Keratinocyte (primary cell): ENCODE measurements around the gene GRIK2. TPM values are rescaled to one million over a fixed set of nuclear protein-coding genes. Genes with fewer than 3 reads are reported as not detected.

Experiments
- DNase-seq: peaks from one replicate; pipeline ENCODE4 v3.0.0-alpha.2; 2011; ENCODE audit warnings: low read depth, missing footprints, low spot score
- FAIRE-seq: peaks from 2 replicates; lab custom pipeline; 2011; peaks lifted over from hg19 to GRCh38; lab: Jason Lieb, UNC
- H2AFZ ChIP-seq: 2 replicates; pipeline ENCODE4 v1.6.0; 2012; ENCODE audit warnings: low read length, control low read depth, inconsistent platforms; ENCODE audit not compliant: control insufficient read depth
- H3K27ac ChIP-seq: 2 replicates; pipeline ENCODE4 v1.5.1; 2011; ENCODE audit warnings: low read length; ENCODE audit not compliant: control insufficient read depth, insufficient read depth
- H3K27me3 ChIP-seq: 3 replicates; pipeline ENCODE4 v1.6.0; 2011; ENCODE audit warnings: low read length; ENCODE audit not compliant: control insufficient read depth, insufficient read depth; ENCODE audit errors: extremely low read depth
- H3K36me3 ChIP-seq, 2 experiments: 2 replicates in 1 of 2; 3 replicates in 1 of 2; pipeline ENCODE4 v1.5.1; 2011; ENCODE audit warnings: low read length in 2 of 2, mild to moderate bottlenecking in 1 of 2; ENCODE audit not compliant: control insufficient read depth in 2 of 2, insufficient read depth in 2 of 2; ENCODE audit errors: extremely low read depth in 1 of 2
- H3K4me1 ChIP-seq: 3 replicates; pipeline ENCODE4 v1.5.1; 2011; ENCODE audit warnings: low read length; ENCODE audit not compliant: control insufficient read depth, insufficient read depth; ENCODE audit errors: extremely low read depth
- H3K4me2 ChIP-seq: 3 replicates; pipeline ENCODE4 v1.6.0; 2011; ENCODE audit warnings: low read depth, low read length; ENCODE audit not compliant: control insufficient read depth, insufficient read depth; ENCODE audit errors: extremely low read depth
- H3K4me3 ChIP-seq, 3 experiments: fragments of 200-600 bp in 1 of 3; sonication (generic) in 1 of 3; 2 replicates in 2 of 3; 3 replicates in 1 of 3; pipeline ENCODE4 v1.5.1; 2011 to 2016; ENCODE audit warnings: low read length in 3 of 3, mild to moderate bottlenecking in 3 of 3, control low read depth in 2 of 3, inconsistent platforms in 1 of 3, low read depth in 1 of 3, mixed read lengths in 1 of 3, mixed run types in 1 of 3, moderate library complexity in 1 of 3; ENCODE audit not compliant: control insufficient read depth in 2 of 3, insufficient read depth in 2 of 3; ENCODE audit errors: extremely low read depth in 1 of 3
- H3K79me2 ChIP-seq: 2 replicates; pipeline ENCODE4 v1.6.0; 2012; ENCODE audit warnings: low read length; ENCODE audit not compliant: control insufficient read depth, insufficient read depth
- H3K9ac ChIP-seq: 3 replicates; pipeline ENCODE4 v1.6.0; 2011; ENCODE audit warnings: low read length; ENCODE audit not compliant: control insufficient read depth, insufficient read depth; ENCODE audit errors: extremely low read depth
- H3K9me1 ChIP-seq: 3 replicates; pipeline ENCODE4 v1.6.0; 2011; ENCODE audit warnings: low read length; ENCODE audit not compliant: control insufficient read depth, insufficient read depth; ENCODE audit errors: extremely low read depth
- H3K9me3 ChIP-seq: 2 replicates; pipeline ENCODE4 v1.5.1; 2012; ENCODE audit warnings: low read depth, low read length; ENCODE audit not compliant: control insufficient read depth
- H4K20me1 ChIP-seq: 3 replicates; pipeline ENCODE4 v1.6.0; 2011; ENCODE audit warnings: low read length; ENCODE audit not compliant: control insufficient read depth, insufficient read depth; ENCODE audit errors: extremely low read depth
- EZH2 ChIP-seq: IDR thresholded peaks from one replicate; pipeline ENCODE4 v1.6.1; 2012; ENCODE audit warnings: inconsistent platforms, mild to moderate bottlenecking, low read length, moderate library complexity
- dilution Hi-C: fragments of 300-500 bp; cut with MboI; formaldehyde crosslinking; loops from one replicate; pipeline ENCODE4 v1.7.0; 2020; ENCODE audit warnings: low sequenced_read_pairs; ENCODE audit not compliant: extremely low pct_ligation_motif_present
- polyA plus RNA-seq, 5 experiments: library from polyadenylated mRNA; depleted of rRNA in 3 of 5; stranded (reverse) in 3 of 5; stranded (forward) in 1 of 5; unstranded in 1 of 5; fragments of >200 nt; gene quantifications; 1 replicate in 1 of 5; 2 replicates in 3 of 5; 3 replicates in 1 of 5; pipeline versions ENCODE4 v1.2.1 to v1.2.3, GENCODE V29; 2011 to 2012; ENCODE audit warnings: missing spikeins in 2 of 5, low read depth in 1 of 5, low replicate concordance in 1 of 5
- TF ChIP-seq, protein P1 (sequence below), 3 experiments: IDR thresholded peaks in 1 of 3; conservative IDR thresholded peaks in 1 of 3; optimal IDR thresholded peaks in 1 of 3; 2 replicates in 2 of 3; 3 replicates in 1 of 3; pipeline versions ENCODE3 to v1.5.1; 2011; ENCODE audit warnings: low read length in 3 of 3, mild to moderate bottlenecking in 3 of 3, moderate library complexity in 2 of 3, control low read depth in 1 of 3, inconsistent platforms in 1 of 3; ENCODE audit not compliant: insufficient read depth in 2 of 3; ENCODE audit errors: extremely low read depth in 1 of 3

GRIK2 gene
- polyA plus RNA-seq, 1 donor (not counting 4 experiments of a cell fraction or from before 2014, with no cell fraction given) = 0.01 TPM

DNA sequence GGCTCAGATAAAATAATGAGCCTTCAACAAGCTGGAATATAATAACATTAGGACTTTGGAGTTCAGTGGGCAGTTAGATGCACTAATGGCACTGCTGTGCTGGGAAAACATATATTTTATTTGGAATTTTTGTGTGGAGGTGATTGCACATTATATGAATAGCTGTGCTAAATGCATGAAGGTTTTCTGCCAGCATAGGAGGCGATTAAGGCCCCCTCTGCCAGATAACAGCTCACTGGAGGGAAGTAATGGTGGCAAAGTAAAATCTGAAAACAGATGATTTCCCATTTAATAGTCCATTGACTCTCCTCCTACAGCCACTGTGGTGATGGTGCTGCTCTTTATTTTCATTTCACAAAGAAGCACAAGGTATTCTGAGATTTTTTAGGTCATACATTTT lies 326.0 kb downstream of the GRIK2 start:
- DNase-seq (no peak), FAIRE-seq (no peak)
- dilution Hi-C loops = no loop called here
- Histone ChIP-seq H3K9me1 (no peaks in the 10 kb centered on the region), H3K9ac (no peak overlapping the region), H3K4me3 (no peak overlapping the region), H3K9me3 (no peaks in the 10 kb centered on the region), H3K36me3 (no peaks in the 10 kb centered on the region), H3K4me1 (peaks cover 9% of the 10 kb centered on the region), H3K79me2 (no peaks in the 10 kb centered on the region), H3K4me2 (no peak overlapping the region), H3K27me3 (no peaks in the 10 kb centered on the region), H3K27ac (no peak overlapping the region), H2AFZ (no peak overlapping the region), H4K20me1 (no peaks in the 10 kb centered on the region)
- TF ChIP-seq, protein P1, sequence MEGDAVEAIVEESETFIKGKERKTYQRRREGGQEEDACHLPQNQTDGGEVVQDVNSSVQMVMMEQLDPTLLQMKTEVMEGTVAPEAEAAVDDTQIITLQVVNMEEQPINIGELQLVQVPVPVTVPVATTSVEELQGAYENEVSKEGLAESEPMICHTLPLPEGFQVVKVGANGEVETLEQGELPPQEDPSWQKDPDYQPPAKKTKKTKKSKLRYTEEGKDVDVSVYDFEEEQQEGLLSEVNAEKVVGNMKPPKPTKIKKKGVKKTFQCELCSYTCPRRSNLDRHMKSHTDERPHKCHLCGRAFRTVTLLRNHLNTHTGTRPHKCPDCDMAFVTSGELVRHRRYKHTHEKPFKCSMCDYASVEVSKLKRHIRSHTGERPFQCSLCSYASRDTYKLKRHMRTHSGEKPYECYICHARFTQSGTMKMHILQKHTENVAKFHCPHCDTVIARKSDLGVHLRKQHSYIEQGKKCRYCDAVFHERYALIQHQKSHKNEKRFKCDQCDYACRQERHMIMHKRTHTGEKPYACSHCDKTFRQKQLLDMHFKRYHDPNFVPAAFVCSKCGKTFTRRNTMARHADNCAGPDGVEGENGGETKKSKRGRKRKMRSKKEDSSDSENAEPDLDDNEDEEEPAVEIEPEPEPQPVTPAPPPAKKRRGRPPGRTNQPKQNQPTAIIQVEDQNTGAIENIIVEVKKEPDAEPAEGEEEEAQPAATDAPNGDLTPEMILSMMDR (optimal IDR thresholded peaks at IDR 0.05 in 1 of 3, IDR thresholded peaks at IDR 0.05 in 1 of 3, conservative IDR thresholded peaks at IDR 0.05 in 1 of 3; ENCODE audit: extremely low read depth in 1 of 3, insufficient read depth in 2 of 3, low read length in 3 of 3) = no peak
- TF ChIP-seq EZH2 = no peak

DNA sequence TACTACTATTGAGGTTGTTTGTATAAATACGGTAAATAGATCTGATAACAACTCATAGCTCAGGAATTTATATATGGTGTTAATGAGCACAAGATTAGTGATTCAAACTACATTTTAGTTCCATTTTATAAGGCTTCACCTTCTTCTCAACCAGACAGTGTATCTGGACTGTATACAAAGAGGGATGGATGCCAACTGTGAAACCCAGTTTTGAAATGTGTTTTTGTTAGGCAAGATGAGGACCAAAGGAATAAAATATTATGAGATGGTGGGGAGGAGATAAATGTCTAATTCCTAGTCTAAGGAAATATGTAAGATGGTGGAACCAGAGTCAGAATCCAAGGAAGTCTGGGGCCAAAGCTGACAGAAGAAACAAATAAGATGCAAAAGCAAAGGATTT lies 329.0 kb downstream of the GRIK2 start:
- Histone ChIP-seq H3K79me2 (no peaks in the 10 kb centered on the region), H3K27me3 (no peaks in the 10 kb centered on the region), H3K4me2 (peak overlapping the region; percentile 25), H3K27ac (peak overlapping the region; percentile 34), H4K20me1 (no peaks in the 10 kb centered on the region), H3K4me1 (peaks cover 9% of the 10 kb centered on the region), H3K9ac (no peak overlapping the region), H3K9me1 (no peaks in the 10 kb centered on the region), H3K9me3 (no peaks in the 10 kb centered on the region), H2AFZ (peak overlapping the region; percentile 42), H3K36me3 (no peaks in the 10 kb centered on the region), H3K4me3 (no peak overlapping the region)
- dilution Hi-C loops = no loop called here
- DNase-seq (no peak), FAIRE-seq (no peak)
- TF ChIP-seq, protein P1 (optimal IDR thresholded peaks at IDR 0.05 in 1 of 3, IDR thresholded peaks at IDR 0.05 in 1 of 3, conservative IDR thresholded peaks at IDR 0.05 in 1 of 3; ENCODE audit: extremely low read depth in 1 of 3, insufficient read depth in 2 of 3, low read length in 3 of 3) = no peak
- TF ChIP-seq EZH2 = no peak
